Tibial artery (tissue), 4 donors: ENCODE results near the gene MYOD1.

Experiments
- DNase-seq, 2 donors: peaks; one replicate each; pipeline ENCODE4 v3.0.0-alpha.2; 2019
- H3K27ac ChIP-seq, 2 donors: fragments of 200-600 bp; sonication (generic) in 1 of 2; 1 replicate in 1 of 2; 2 replicates in 1 of 2; pipeline ENCODE4 v1.5.1; 2018 to 2019; ENCODE audit warnings: mild to moderate bottlenecking in 1 of 2
- H3K27me3 ChIP-seq, 2 donors: fragments of 200-600 bp; sonication (generic) in 1 of 2; one replicate each; pipeline versions ENCODE4 v1.5.1 to v1.6.0; 2016 to 2019
- H3K36me3 ChIP-seq, 3 donors: fragments of 200-600 bp; sonication (generic) in 2 of 3; one replicate each; pipeline ENCODE4 v1.5.1; 2016 to 2019; ENCODE audit warnings: mild to moderate bottlenecking in 2 of 3
- H3K4me1 ChIP-seq, 4 donors: fragments of 200-600 bp; sonication (generic) in 2 of 4; 1 replicate in 3 of 4; 2 replicates in 1 of 4; pipeline ENCODE4 v1.5.1; 2016 to 2019
- H3K4me3 ChIP-seq, 2 donors: fragments of 200-600 bp; sonication (generic) in 1 of 2; 1 replicate in 1 of 2; 2 replicates in 1 of 2; pipeline ENCODE4 v1.5.1; 2018 to 2019; ENCODE audit warnings: mild to moderate bottlenecking in 2 of 2
- H3K9me3 ChIP-seq, 3 donors: fragments of 200-600 bp; sonication (generic) in 1 of 3; one replicate each; pipeline ENCODE4 v1.5.1; 2016 to 2019
- CTCF ChIP-seq, 2 experiments: fragments of 200-600 bp in 1 of 2; fragments of 450-650 bp in 1 of 2; IDR thresholded peaks; one replicate each; pipeline ENCODE4 v1.5.1; 2017 to 2019; ENCODE audit warnings: antibody characterized with exemption in 2 of 2, mild to moderate bottlenecking in 1 of 2, moderate library complexity in 1 of 2
- intact Hi-C: fragments of 100-400 bp; cut with DNase I; formaldehyde crosslinking; loops from one replicate; pipeline ENCODE4 v1.15.0; 2023; ENCODE audit warnings: low total_unique reads

Gene MYOD1

GRCh38 chr11:17736930-17737817, 17.8 kb downstream of the MYOD1 start:
- Histone ChIP-seq H3K4me1 (peaks cover 0 to 24% (median 19%) of the 10 kb centered on the region in 4 donors), H3K36me3 (no peaks in the 10 kb centered on the region), H3K27me3 (peaks cover 0 to 71% of the 10 kb centered on the region in 2 donors), H3K27ac (no peak overlapping the region), H3K4me3 (no peak overlapping the region), H3K9me3 (no peaks in the 10 kb centered on the region)
- peak in 1 of 2 donors; percentile 28 for DNase-seq
- intact Hi-C loops, result no loop called here
- no peak for TF ChIP-seq CTCF (IDR thresholded peaks at IDR 0.05)

- H3K9me3 ChIP-seq, result no peaks in the 10 kb centered on the region
- H3K27ac ChIP-seq, result no peak overlapping the region
- TF ChIP-seq CTCF (IDR thresholded peaks at IDR 0.05), result no peak
- H3K4me1 ChIP-seq, result peaks cover 0 to 24% (median 19%) of the 10 kb centered on the region in 4 donors
- intact Hi-C loops, result no loop called here
- H3K4me3 ChIP-seq, result no peak overlapping the region
- DNase-seq, result peak in 1 of 2 donors; percentile 32
- H3K27me3 ChIP-seq, result peaks cover 0 to 74% of the 10 kb centered on the region in 2 donors
- no peaks in the 10 kb centered on the region for H3K36me3 ChIP-seq
Observed at GRCh38 chr11:17738151-17738973, 19.0 kb downstream of the MYOD1 start.

- H3K4me3 ChIP-seq, result no peak overlapping the region
- H3K36me3 ChIP-seq, result no peaks in the 10 kb centered on the region
- H3K27ac ChIP-seq, result no peak overlapping the region
- intact Hi-C loops, result no loop called here
- TF ChIP-seq CTCF (IDR thresholded peaks at IDR 0.05), result no peak
- peaks cover 0 to 90% of the 10 kb centered on the region in 2 donors for H3K27me3 ChIP-seq
- H3K4me1 ChIP-seq, result peaks cover 0 to 11% (median 10%) of the 10 kb centered on the region in 4 donors
- peak in 1 of 2 donors; percentile 39 for DNase-seq
- no peaks in the 10 kb centered on the region for H3K9me3 ChIP-seq
Observed at GRCh38 chr11:17739945-17740338, 20.6 kb downstream of the MYOD1 start.

- Histone ChIP-seq H3K36me3 (no peaks in the 10 kb centered on the region), H3K4me1 (peaks cover 0 to 3% (median 2%) of the 10 kb centered on the region in 4 donors), H3K27ac (no peak overlapping the region), H3K9me3 (no peaks in the 10 kb centered on the region), H3K27me3 (peaks cover 0 to 89% of the 10 kb centered on the region in 2 donors), H3K4me3 (no peak overlapping the region)
- intact Hi-C loops, result no loop called here
- no peak for TF ChIP-seq CTCF (IDR thresholded peaks at IDR 0.05)
- peak in 1 of 2 donors; percentile 50 for DNase-seq
Observed at GRCh38 chr11:17740649-17741235, 21.4 kb downstream of the MYOD1 start.

GRCh38 chr11:17741487-17741886, 22.1 kb downstream of the MYOD1 start:
- H3K4me1 ChIP-seq, result no peaks in the 10 kb centered on the region
- H3K27ac ChIP-seq, result no peak overlapping the region
- intact Hi-C loops, result no loop called here
- TF ChIP-seq CTCF (IDR thresholded peaks at IDR 0.05), result no peak
- no peak overlapping the region for H3K4me3 ChIP-seq
- H3K36me3 ChIP-seq, result no peaks in the 10 kb centered on the region
- peak in 1 of 2 donors; percentile 59 for DNase-seq
- H3K27me3 ChIP-seq, result peaks cover 0 to 89% of the 10 kb centered on the region in 2 donors
- no peaks in the 10 kb centered on the region for H3K9me3 ChIP-seq
